GM23338 (cell line): ENCODE data around the gene EPB41L4A. TPM values are rescaled to one million over a fixed set of nuclear protein-coding genes. Genes with fewer than 3 reads are reported as not detected.

Experiments used
- ATAC-seq: fragments of 200-7000 bp; cut with Tn5 transposase; 3 replicates; pipeline ENCODE4 v1.9.1; 2020
- DNase-seq: peaks from one replicate; pipeline ENCODE4 v3.0.0-alpha.2; 2015; ENCODE audit warnings: low spot score
- H2AFZ ChIP-seq: fragments of 200-600 bp; sonication (generic); 2 replicates; pipeline ENCODE4 v1.8.0; 2016; ENCODE audit warnings: antibody characterized with exemption, mild to moderate bottlenecking, moderate library complexity
- H3F3A ChIP-seq: fragments of 200-600 bp; sonication (generic); replicated peaks from 2 replicates; pipeline ENCODE4 v1.8.0; 2017; ENCODE audit warnings: antibody characterized with exemption, mixed run types, low read depth
- H3K27ac ChIP-seq: fragments of 200-600 bp; sonication (generic); 2 replicates; pipeline ENCODE4 v1.6.1; 2016; ENCODE audit warnings: low read depth
- H3K27me3 ChIP-seq: fragments of 200-600 bp; sonication (generic); 2 replicates; pipeline ENCODE4 v1.8.0; 2016; ENCODE audit warnings: mild to moderate bottlenecking, mixed run types, moderate library complexity; ENCODE audit not compliant: insufficient read depth
- H3K36me3 ChIP-seq: fragments of 200-600 bp; sonication (generic); 2 replicates; pipeline ENCODE4 v1.8.0; 2016; ENCODE audit warnings: mild to moderate bottlenecking; ENCODE audit not compliant: insufficient read depth
- H3K4me1 ChIP-seq: fragments of 200-600 bp; sonication (generic); 2 replicates; pipeline ENCODE4 v1.8.0; 2016; ENCODE audit warnings: mild to moderate bottlenecking, moderate library complexity; ENCODE audit not compliant: insufficient read depth
- H3K4me2 ChIP-seq: fragments of 200-600 bp; sonication (generic); 2 replicates; pipeline ENCODE4 v1.7.1; 2017; ENCODE audit warnings: mixed run types
- H3K4me3 ChIP-seq: fragments of 200-600 bp; sonication (generic); 2 replicates; pipeline ENCODE4 v1.6.1; 2016; ENCODE audit warnings: mixed run types
- H3K79me2 ChIP-seq: fragments of 200-600 bp; sonication (generic); replicated peaks from 2 replicates; pipeline ENCODE4 v1.8.0; 2017; ENCODE audit warnings: mild to moderate bottlenecking; ENCODE audit not compliant: insufficient read depth
- H3K9me2 ChIP-seq: fragments of 200-600 bp; sonication (generic); 2 replicates; pipeline ENCODE4 v1.8.0; 2017; ENCODE audit not compliant: insufficient read depth
- H4K20me1 ChIP-seq: fragments of 200-600 bp; sonication (generic); replicated peaks from 2 replicates; pipeline ENCODE4 v1.8.0; 2017; ENCODE audit warnings: mild to moderate bottlenecking; ENCODE audit not compliant: insufficient read depth
- H3K27ac Mint-ChIP-seq: 2 replicates; pipeline ENCODE4 v1.8.0; 2020; ENCODE audit warnings: inconsistent platforms, mild to moderate bottlenecking, moderate library complexity, mixed read lengths
- H3K27me3 Mint-ChIP-seq: 3 replicates; pipeline ENCODE4 v1.8.0; 2022; ENCODE audit warnings: low read depth, mild to moderate bottlenecking, moderate library complexity, mixed read lengths, inconsistent platforms; ENCODE audit not compliant: insufficient read depth, poor library complexity
- H3K36me3 Mint-ChIP-seq: 3 replicates; pipeline ENCODE4 v1.8.0; 2021; ENCODE audit warnings: low read depth, mild to moderate bottlenecking, inconsistent platforms, moderate library complexity, mixed read lengths
- H3K4me1 Mint-ChIP-seq: 3 replicates; pipeline ENCODE4 v1.8.0; 2020; ENCODE audit warnings: mild to moderate bottlenecking, inconsistent platforms, mixed read lengths
- H3K4me3 Mint-ChIP-seq: 3 replicates; pipeline ENCODE4 v1.8.0; 2021; ENCODE audit warnings: moderate library complexity, mild to moderate bottlenecking, inconsistent platforms, mixed read lengths
- H3K9me3 Mint-ChIP-seq: 3 replicates; pipeline ENCODE4 v1.8.0; 2020; ENCODE audit warnings: moderate library complexity, mild to moderate bottlenecking, inconsistent platforms, mixed read lengths
- CREB1 ChIP-seq: fragments of 250-450 bp; sonication (Bioruptor Pico); IDR thresholded peaks from 2 replicates; pipeline ENCODE4 v1.5.0; 2020; ENCODE audit warnings: low read depth, mild to moderate bottlenecking, moderate library complexity
- EZH2 ChIP-seq: fragments of 200-600 bp; sonication (generic); IDR thresholded peaks from one replicate; pipeline ENCODE4 v1.8.0; 2017; ENCODE audit warnings: antibody characterized with exemption, mild to moderate bottlenecking, low read depth; ENCODE audit not compliant: unreplicated experiment
- EZH2phosphoT487 ChIP-seq: fragments of 200-600 bp; sonication (generic); IDR thresholded peaks from one replicate; pipeline ENCODE4 v1.8.1; 2018; ENCODE audit warnings: antibody characterized with exemption; ENCODE audit not compliant: unreplicated experiment
- JUNB ChIP-seq: IDR thresholded peaks from one replicate; pipeline ENCODE4 v1.6.1; 2016; ENCODE audit warnings: antibody characterized with exemption; ENCODE audit not compliant: unreplicated experiment
- NANOG ChIP-seq: IDR thresholded peaks from 2 replicates; pipeline ENCODE4 v1.6.1; 2016; ENCODE audit warnings: antibody characterized with exemption, borderline replicate concordance
- POLR2AphosphoS5 ChIP-seq: IDR thresholded peaks from 2 replicates; pipeline ENCODE4 v1.6.1; 2016; ENCODE audit warnings: antibody characterized with exemption, low read depth
- STAT1 ChIP-seq: IDR thresholded peaks from one replicate; pipeline ENCODE4 v1.6.1; 2016; ENCODE audit warnings: antibody characterized with exemption; ENCODE audit not compliant: unreplicated experiment
- ZNF114 ChIP-seq: fragments of 250-450 bp; sonication (Bioruptor Pico); IDR thresholded peaks from 2 replicates; pipeline ENCODE4 v1.5.0; 2020; ENCODE audit warnings: mild to moderate bottlenecking, moderate library complexity
- polyA plus RNA-seq: library from polyadenylated mRNA; unstranded; fragments of >200 nt; fragmentation: Nextera tagmentation; extraction: Ambion mirVana; gene quantifications from 2 replicates; pipeline ENCODE4 v1.2.1, GENCODE V29; 2016
- total RNA-seq: library from RNA; depleted of rRNA; stranded (reverse); fragments of >200 nt; shearing (Covaris generic); gene quantifications from 2 replicates; pipeline ENCODE4 v1.2.3, GENCODE V29; 2014
- TF ChIP-seq, protein P1 (sequence below), 2 experiments: fragments of 200-600 bp in 1 of 2; sonication (generic) in 1 of 2; conservative IDR thresholded peaks; 2 replicates each; pipeline versions ENCODE4 v1.5.1 to v1.6.1; 2016 to 2017; ENCODE audit warnings: antibody characterized with exemption in 2 of 2, low read depth in 2 of 2, mild to moderate bottlenecking in 2 of 2, moderate library complexity in 1 of 2
- TF ChIP-seq, protein P2 (sequence below): IDR thresholded peaks from one replicate; pipeline ENCODE4 v1.6.1; 2018; ENCODE audit warnings: antibody characterized with exemption; ENCODE audit not compliant: unreplicated experiment
- TF ChIP-seq, protein P3 (sequence below): IDR thresholded peaks from 2 replicates; pipeline ENCODE4 v1.6.1; 2016; ENCODE audit warnings: antibody characterized with exemption

Gene EPB41L4A
- total and polyA plus RNA-seq, 2 experiments from 2014 or later, result 5.7 to 6.0 TPM

DNA sequence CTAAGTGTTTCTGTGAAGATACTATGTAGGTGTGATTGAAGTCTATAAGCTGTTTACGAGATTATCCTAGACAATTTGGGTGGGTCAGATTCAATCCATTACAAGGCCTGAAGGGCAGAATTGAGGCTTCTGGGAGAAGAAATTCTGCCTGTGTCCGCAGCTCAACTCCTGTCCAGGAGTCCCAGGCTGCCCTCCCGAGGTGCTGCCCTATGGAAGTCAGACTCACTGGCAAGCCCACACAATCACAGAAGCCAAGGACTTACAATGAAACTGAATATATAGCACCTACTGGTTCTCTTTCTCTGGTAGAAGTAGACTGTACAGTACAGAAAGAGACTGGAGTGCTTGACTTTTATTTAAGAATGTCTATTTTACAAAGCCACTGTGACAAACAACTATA lies 74.5 kb downstream of the EPB41L4A start:
- no peak for DNase-seq
- TF ChIP-seq POLR2AphosphoS5 (no peak), NANOG (no peak), CREB1 (CRISPR knock-in tag) (no peak), JUNB (no peak), EZH2 (no peak)
- TF ChIP-seq, protein P1, sequence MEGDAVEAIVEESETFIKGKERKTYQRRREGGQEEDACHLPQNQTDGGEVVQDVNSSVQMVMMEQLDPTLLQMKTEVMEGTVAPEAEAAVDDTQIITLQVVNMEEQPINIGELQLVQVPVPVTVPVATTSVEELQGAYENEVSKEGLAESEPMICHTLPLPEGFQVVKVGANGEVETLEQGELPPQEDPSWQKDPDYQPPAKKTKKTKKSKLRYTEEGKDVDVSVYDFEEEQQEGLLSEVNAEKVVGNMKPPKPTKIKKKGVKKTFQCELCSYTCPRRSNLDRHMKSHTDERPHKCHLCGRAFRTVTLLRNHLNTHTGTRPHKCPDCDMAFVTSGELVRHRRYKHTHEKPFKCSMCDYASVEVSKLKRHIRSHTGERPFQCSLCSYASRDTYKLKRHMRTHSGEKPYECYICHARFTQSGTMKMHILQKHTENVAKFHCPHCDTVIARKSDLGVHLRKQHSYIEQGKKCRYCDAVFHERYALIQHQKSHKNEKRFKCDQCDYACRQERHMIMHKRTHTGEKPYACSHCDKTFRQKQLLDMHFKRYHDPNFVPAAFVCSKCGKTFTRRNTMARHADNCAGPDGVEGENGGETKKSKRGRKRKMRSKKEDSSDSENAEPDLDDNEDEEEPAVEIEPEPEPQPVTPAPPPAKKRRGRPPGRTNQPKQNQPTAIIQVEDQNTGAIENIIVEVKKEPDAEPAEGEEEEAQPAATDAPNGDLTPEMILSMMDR (conservative IDR thresholded peaks at IDR 0.05; ENCODE audit: low read depth in 2 of 2), result no peak
- TF ChIP-seq, protein P2, sequence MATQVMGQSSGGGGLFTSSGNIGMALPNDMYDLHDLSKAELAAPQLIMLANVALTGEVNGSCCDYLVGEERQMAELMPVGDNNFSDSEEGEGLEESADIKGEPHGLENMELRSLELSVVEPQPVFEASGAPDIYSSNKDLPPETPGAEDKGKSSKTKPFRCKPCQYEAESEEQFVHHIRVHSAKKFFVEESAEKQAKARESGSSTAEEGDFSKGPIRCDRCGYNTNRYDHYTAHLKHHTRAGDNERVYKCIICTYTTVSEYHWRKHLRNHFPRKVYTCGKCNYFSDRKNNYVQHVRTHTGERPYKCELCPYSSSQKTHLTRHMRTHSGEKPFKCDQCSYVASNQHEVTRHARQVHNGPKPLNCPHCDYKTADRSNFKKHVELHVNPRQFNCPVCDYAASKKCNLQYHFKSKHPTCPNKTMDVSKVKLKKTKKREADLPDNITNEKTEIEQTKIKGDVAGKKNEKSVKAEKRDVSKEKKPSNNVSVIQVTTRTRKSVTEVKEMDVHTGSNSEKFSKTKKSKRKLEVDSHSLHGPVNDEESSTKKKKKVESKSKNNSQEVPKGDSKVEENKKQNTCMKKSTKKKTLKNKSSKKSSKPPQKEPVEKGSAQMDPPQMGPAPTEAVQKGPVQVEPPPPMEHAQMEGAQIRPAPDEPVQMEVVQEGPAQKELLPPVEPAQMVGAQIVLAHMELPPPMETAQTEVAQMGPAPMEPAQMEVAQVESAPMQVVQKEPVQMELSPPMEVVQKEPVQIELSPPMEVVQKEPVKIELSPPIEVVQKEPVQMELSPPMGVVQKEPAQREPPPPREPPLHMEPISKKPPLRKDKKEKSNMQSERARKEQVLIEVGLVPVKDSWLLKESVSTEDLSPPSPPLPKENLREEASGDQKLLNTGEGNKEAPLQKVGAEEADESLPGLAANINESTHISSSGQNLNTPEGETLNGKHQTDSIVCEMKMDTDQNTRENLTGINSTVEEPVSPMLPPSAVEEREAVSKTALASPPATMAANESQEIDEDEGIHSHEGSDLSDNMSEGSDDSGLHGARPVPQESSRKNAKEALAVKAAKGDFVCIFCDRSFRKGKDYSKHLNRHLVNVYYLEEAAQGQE, result no peak
- TF ChIP-seq, protein P3, sequence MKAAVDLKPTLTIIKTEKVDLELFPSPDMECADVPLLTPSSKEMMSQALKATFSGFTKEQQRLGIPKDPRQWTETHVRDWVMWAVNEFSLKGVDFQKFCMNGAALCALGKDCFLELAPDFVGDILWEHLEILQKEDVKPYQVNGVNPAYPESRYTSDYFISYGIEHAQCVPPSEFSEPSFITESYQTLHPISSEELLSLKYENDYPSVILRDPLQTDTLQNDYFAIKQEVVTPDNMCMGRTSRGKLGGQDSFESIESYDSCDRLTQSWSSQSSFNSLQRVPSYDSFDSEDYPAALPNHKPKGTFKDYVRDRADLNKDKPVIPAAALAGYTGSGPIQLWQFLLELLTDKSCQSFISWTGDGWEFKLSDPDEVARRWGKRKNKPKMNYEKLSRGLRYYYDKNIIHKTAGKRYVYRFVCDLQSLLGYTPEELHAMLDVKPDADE, result no peak
- Histone ChIP-seq H3F3A (no peaks in the 10 kb centered on the region), H3K27me3 (no peaks in the 10 kb centered on the region), H3K79me2 (no peaks in the 10 kb centered on the region), H2AFZ (no peak overlapping the region), H3K27ac (no peak overlapping the region), H4K20me1 (no peaks in the 10 kb centered on the region), H3K4me3 (no peak overlapping the region), H3K36me3 (no peaks in the 10 kb centered on the region), H3K4me1 (peaks cover 16% of the 10 kb centered on the region), H3K9me2 (no peaks in the 10 kb centered on the region), H3K4me2 (no peak overlapping the region)
- Mint-ChIP-seq H3K27ac (no peak overlapping the region), H3K4me1 (peaks cover 6% of the 10 kb centered on the region), H3K27me3 (no peaks in the 10 kb centered on the region), H3K36me3 (no peaks in the 10 kb centered on the region), H3K9me3 (no peaks in the 10 kb centered on the region), H3K4me3 (no peak overlapping the region)
- ATAC-seq, result no peak

DNA sequence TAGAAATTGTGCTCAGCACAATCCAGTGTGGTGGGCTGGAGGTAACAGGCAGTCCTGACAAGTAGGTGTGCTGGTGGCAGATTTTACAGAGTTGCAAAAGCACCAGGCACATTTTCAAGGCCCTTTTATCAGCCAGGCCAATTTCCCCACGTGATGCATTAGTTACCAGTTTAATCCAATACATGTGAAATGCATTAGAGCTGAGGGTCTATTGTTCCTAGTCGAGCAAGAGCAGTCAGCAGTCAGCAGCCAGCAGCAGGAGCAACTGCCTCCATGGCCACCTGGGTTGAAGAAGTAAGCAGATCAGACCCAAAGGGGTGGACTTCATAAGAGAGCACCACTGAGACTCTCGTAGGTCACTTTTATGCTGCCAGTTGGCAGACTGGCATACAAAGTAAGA lies 76.7 kb downstream of the EPB41L4A start:
- Histone ChIP-seq H4K20me1 (no peaks in the 10 kb centered on the region), H3K4me2 (no peak overlapping the region), H3K4me1 (0 out of 2 replicates have a peak, but pooled peaks cover 8% of the 10 kb centered on the region), H3K36me3 (no peaks in the 10 kb centered on the region), H3K9me2 (no peaks in the 10 kb centered on the region), H2AFZ (no peak overlapping the region), H3F3A (no peaks in the 10 kb centered on the region), H3K79me2 (no peaks in the 10 kb centered on the region), H3K27me3 (no peaks in the 10 kb centered on the region), H3K27ac (no peak overlapping the region), H3K4me3 (no peak overlapping the region)
- ATAC-seq (no peak; the same call in 2 of the 3 replicates), DNase-seq (no peak)
- Mint-ChIP-seq H3K9me3 (no peaks in the 10 kb centered on the region), H3K4me3 (no peak overlapping the region), H3K27me3 (peaks cover 2% of the 10 kb centered on the region), H3K4me1 (peaks cover 17% of the 10 kb centered on the region), H3K36me3 (no peaks in the 10 kb centered on the region), H3K27ac (no peak overlapping the region)
- TF ChIP-seq NANOG (no peak), ZNF114 (CRISPR knock-in tag) (no peak), EZH2 (no peak), JUNB (no peak), POLR2AphosphoS5 (no peak), EZH2phosphoT487 (no peak), STAT1 (no peak)
- TF ChIP-seq, protein P3, result no peak
- TF ChIP-seq, protein P1 (conservative IDR thresholded peaks at IDR 0.05; ENCODE audit: low read depth in 2 of 2), result no peak
